GM12892 (cell line): ENCODE data around the gene SUN3.

Experiments used
- POLR2A ChIP-seq: IDR thresholded peaks from 2 replicates; pipeline ENCODE4 v1.6.1; 2011; ENCODE audit warnings: low read depth, low read length, control low read depth
- TAF1 ChIP-seq: IDR thresholded peaks from 2 replicates; pipeline ENCODE4 v1.6.1; 2011; ENCODE audit warnings: low read depth, mild to moderate bottlenecking, control low read depth, low read length, borderline replicate concordance

- no peak for TF ChIP-seq POLR2A
- TF ChIP-seq TAF1: no peak
Measured at GRCh38 chr7:47973739-47974138, 55.2 kb downstream of the SUN3 start.
